Activated CD4-positive, alpha-beta T cell treated with anti-CD3 and anti-CD28 coated beads, Interleukin-2, amount 50 U/mL, for 48 hours (primary cell): ENCODE data around the gene CNOT1.
"Not testable (repeated sequence)": the region's sequence is repeated elsewhere in the genome, so short reads cannot be mapped to it uniquely, and the experiment has no call there.

ENCODE experiments used
- DNase-seq, 2 experiments: peaks; one replicate each; pipeline ENCODE4 v3.0.0-alpha.2; 2020

CNOT1 gene

GRCh38 chr16:58629733-58630640, at the start of gene CNOT1:
Gene CNOT1 (minus strand): TSS chr16:58629826. CDS start chr16:58599337, 30,489 bp downstream.
- peak; percentile 97 to 98 for DNase-seq

DNA sequence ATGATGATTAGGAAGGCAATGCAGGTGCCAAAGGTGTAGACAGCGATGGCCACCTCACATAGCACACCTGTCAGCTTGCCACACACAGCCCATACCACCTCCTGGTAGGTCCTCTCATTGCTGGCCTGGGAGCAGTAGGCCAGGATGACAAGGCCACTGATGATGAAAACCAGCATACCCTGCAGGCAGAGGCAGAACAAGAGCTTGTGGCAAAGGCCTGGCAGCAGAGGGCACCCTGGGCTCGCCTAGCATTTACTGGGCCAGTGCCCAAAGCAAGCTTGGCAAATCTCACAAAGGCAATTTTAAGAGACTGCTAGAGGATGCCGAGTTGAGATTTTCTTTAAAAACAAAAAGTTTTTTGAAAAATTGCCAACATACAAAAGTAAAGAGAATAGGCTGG, 49.1 kb upstream of the CNOT1 start:
- peak in 1 of 2 experiments; percentile 10 for DNase-seq

DNA sequence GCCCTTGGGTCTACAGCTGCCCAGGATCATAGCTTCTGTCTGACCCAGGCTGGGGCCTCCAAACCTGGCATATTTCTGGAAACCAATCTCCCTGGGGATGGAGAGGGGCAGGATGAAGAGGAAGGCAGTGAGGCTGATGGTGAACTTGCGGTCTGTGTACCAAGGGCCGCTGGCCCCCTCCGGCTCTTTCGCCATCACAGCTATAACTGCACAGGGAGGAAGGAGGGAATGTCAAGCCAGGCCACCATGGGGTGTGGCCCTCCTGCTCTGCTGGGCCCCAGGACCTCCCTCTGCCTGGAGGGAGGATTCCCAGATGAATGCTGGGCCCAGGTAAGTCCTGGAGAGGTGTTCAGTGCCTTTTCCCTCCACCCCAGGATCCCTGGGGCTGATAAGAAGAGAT, 48.6 kb upstream of the CNOT1 start:
- DNase-seq: no peak

- no peak for DNase-seq
Observed at GRCh38 chr16:58670946-58671583, 41.4 kb upstream of the CNOT1 start.

GRCh38 chr16:58670177-58670576, 40.6 kb upstream of the CNOT1 start:
- no peak for DNase-seq

GRCh38 chr16:58665200-58665599, 35.6 kb upstream of the CNOT1 start:
- no peak for DNase-seq

GRCh38 chr16:58661199-58661830, 31.7 kb upstream of the CNOT1 start:
- DNase-seq: no peak

DNA sequence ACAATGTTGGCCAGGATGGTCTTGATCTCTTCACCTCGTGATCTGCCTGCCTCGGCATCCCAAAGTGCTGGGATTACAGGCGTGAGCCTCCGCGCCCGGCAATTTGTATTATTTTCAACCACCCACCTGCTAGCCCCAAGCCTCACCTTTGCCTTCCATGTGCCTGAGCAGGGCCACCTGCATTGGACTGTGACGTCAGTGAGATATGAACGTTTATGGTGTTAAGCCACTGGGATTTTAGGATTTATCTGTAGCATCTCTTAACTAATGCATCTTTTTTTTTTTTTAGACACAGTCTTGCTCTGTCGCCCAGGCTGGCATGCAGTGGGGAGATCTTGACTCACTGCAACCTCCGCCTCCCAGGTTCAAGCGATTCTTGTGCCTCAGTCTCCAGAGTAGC, 30.3 kb upstream of the CNOT1 start:
- not testable (repeated sequence) for DNase-seq

DNA sequence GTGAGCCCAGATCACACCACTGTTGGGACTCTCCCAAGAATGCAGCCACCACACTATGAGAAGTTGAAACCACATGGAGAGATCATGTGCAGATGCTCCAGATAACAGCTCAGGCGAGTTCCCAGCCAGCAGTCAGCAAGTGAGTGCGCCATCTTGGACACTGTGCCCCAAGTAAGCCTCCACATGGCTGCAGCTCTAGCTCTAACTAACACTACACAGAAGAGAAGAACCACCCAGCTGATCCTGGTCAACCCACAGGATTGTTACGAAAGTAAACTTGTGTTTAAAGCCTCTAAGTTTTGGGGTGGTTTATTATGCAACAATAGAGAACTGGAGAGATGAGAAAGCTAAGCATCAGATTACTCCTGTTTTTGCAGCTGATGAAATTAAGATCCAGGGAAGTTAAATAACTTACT, 29.2 kb upstream of the CNOT1 start:
- no peak for DNase-seq

- no peak for DNase-seq
Observed at GRCh38 chr16:58656899-58657298, 27.3 kb upstream of the CNOT1 start.

DNA sequence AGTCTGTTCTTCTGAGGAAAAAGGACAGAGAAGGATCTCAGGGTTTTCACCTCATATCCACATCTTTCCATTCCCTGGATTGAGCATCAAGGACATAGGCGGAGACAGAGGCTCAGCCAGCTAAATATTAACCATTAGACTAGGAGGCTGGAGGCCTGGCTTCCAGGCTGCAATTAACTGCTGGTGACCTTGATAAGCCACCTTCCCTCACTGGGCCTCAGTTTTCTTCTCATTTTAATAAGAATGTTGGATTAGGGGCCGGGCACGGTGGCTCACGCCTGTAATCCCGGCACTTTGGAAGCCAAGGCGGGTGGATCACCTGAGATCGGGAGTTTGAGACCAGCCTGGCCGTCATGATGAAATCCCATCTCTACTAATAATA, 25.6 kb upstream of the CNOT1 start:
- DNase-seq: no peak

DNA sequence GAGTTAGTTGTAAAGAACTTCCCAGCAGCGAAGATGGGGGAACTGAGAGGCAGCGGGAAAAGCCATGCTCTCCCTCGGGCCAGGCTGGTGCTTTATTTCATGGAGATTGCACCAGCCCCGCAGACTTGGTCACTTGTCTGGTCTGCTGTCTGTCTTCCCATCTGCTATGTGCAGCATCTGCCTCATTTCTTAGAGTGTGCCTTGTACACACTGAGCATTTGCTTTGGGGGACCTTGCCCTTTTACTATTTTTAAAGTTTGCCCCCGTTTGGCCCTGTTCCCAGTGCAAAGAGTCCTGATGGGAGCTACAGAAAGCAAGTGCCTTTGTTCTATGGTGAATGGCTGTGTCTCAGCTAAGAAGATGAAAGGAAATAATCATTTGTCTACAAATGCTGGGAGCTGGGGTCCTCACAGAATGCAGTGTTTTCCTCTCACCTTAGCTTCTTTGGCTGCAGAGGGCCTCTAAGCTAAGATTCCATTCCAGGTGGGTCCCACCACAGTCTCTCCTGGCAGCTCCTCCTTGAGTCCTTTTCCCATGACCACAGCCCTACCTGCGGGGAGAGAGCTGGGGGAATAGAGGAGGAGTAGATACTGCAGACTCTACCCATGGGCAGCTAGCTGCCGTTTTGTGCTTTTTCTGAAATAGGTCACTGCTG, 25.1 kb upstream of the CNOT1 start:
- no peak for DNase-seq

DNA sequence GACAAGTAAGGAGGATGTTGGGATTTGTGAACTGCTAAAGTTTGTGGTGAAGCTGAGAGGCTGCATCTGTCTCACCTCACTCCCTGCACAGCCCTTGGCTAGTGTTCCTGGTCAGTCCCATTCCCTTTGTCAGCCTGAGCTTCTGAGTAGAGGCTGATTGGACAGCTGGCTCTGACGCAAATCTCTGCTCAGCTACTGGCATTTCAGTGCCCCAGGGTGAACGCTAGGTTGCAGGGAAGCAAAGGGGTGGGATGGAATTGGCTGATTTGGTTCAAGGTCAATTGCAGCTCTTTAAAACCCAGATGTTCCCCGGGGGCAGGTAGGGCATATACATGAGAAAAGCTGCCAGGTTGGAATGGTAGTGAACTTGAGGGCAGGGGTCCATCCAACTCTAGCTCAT, 23.1 kb upstream of the CNOT1 start:
- DNase-seq: no peak

GRCh38 chr16:58651965-58652348, 22.3 kb upstream of the CNOT1 start:
- no peak for DNase-seq

GRCh38 chr16:58649707-58650106, 20.1 kb upstream of the CNOT1 start:
- no peak for DNase-seq

DNA sequence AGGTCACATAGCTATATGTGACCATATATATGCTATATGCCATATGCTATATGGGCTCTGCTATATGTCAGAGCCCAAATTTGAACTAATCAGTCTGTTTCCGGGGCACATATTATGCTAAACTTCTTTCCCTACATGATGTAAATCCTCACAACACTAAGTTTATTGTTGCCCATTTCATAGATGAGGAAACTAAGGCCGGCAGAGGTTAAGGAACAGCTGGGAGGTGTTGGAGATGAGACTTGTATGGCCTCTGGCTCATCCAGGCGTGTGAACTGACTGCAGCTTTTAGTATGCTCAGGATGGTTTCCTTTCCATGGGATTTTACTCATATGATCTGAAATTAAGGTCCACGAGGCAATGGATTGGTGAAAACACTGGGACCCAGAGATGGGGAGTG, 17.5 kb upstream of the CNOT1 start:
- no peak for DNase-seq

DNA sequence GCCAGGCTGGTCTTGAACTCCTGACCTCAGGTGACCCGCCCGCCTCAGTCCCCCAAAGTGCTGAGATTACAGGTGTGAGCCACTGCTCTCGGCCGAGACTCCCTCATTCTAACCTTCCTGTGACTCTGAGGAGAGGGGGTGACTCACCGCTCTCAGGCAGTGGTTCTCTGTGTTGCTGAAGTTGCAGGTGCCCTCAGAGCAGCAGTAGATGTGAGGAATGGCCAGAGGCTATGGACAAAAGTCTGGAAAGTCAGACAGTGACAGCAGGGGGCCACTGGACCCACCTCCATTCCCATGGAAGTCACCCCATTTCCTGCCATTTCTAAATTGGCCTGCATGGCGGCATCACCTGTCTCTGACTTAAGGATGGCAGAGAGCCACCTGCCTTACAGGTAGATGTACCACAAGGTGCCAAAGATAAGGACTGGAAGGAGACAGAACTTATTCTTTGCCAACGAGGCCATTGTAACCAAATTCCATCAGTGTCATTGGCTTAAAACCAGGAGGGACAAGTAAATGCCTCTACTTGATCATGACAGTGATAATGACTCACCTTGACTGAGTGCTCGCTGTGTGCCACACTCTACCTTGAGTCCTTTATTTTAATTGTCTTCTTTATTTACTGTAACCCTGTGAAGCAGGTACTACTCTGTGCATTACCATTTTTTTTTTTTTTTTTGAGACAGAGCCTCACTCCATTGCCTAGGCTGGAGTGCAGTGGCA, 15.3 kb upstream of the CNOT1 start:
- DNase-seq: no peak

DNA sequence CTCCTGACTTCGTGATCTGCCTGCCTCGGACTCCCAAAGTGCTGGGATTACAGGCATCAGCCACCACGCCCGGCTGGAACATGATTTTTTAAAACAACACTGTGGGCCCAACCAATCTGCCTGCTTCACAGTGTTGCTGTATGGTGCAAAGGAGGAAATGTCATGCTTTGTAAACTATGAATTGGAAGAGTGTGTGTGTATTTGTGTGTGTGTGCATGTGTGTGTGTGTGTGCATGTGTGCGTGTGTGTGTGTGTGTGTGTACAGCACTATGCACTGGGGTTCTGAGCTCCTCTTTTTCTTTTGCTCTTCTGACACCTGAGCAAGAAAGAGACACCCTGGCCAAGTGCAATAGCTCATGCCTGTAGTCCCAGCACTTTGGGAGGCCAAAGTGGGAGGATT, 14.5 kb upstream of the CNOT1 start:
- no peak for DNase-seq

GRCh38 chr16:58640949-58641348, 11.3 kb upstream of the CNOT1 start:
- no peak for DNase-seq

DNA sequence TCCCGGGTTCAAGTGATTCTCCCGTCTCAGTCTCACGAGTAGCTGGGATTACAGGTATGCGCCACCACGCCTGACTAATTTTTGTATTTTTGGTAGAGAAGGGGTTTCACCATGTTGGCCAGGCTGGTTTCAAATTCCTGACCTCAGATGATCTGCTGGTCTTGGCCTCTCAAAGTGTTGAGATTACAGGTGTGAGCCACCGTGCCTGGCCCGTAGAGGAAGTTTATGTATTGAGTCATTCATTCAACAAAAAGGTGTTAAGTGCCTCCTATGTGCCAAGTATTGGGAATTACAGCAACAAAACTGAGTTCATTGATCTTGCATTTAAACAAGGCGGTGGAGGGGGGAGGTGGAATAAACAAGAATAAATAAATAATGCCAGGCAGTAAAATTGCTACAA, 10.2 kb upstream of the CNOT1 start:
- no peak for DNase-seq

- no peak for DNase-seq
Observed at GRCh38 chr16:58639230-58639629, 9.6 kb upstream of the CNOT1 start.

GRCh38 chr16:58638148-58639036, 8.8 kb upstream of the CNOT1 start:
- no peak for DNase-seq
